ENCODE measurements around the gene INA. TPM values are rescaled to one million over a fixed set of nuclear protein-coding genes. Genes with fewer than 3 reads are reported as not detected.

The INA gene
- total RNA-seq, 4 donors from 2014 or later, result 1.6 to 3.1 (median 2.3) TPM

DNA sequence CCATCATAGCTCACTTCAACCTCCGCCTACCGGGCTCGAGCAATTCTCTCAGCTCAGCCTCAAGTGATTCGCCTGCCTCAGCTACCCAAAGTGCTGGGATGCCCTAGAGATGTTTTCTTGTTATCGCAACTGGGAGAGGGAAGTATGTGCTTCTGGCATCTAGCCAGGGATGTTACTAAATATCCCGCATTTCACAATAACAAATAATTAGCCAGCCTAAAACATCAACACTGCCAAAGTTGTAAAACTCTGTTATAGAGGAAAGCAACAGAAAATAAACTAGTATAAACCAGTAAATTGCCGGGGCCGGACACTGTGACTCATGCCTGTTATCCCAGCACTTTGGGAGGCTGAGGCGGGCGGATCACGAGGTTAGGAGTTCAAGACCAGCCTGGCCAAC is 7.2 kb downstream of the INA start:
- Histone ChIP-seq H3K27ac (replicated peaks in 1 of 4) (no peak overlapping the region), H3K4me1 (no peaks in the 10 kb centered on the region), H3K4me3 (no peak overlapping the region), H3K36me3 (no peaks in the 10 kb centered on the region), H3K9me3 (no peaks in the 10 kb centered on the region), H3K27me3 (peaks cover 0 to 76% (median 13%) of the 10 kb centered on the region in 4 donors)
- intact Hi-C loops (cut with DNase I), result no loop called here
- WGBS, result 80% methylated on average over 11 of the region's 11 CpGs
- TF ChIP-seq POLR2AphosphoS5 (IDR thresholded peaks at IDR 0.05), result no peak
- TF ChIP-seq, protein P1, sequence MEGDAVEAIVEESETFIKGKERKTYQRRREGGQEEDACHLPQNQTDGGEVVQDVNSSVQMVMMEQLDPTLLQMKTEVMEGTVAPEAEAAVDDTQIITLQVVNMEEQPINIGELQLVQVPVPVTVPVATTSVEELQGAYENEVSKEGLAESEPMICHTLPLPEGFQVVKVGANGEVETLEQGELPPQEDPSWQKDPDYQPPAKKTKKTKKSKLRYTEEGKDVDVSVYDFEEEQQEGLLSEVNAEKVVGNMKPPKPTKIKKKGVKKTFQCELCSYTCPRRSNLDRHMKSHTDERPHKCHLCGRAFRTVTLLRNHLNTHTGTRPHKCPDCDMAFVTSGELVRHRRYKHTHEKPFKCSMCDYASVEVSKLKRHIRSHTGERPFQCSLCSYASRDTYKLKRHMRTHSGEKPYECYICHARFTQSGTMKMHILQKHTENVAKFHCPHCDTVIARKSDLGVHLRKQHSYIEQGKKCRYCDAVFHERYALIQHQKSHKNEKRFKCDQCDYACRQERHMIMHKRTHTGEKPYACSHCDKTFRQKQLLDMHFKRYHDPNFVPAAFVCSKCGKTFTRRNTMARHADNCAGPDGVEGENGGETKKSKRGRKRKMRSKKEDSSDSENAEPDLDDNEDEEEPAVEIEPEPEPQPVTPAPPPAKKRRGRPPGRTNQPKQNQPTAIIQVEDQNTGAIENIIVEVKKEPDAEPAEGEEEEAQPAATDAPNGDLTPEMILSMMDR (IDR thresholded peaks at IDR 0.05), result no peak
- no peak for TF ChIP-seq POLR2A (IDR thresholded peaks at IDR 0.05; ENCODE audit: low read depth)
- no peak for TF ChIP-seq EP300 (IDR thresholded peaks at IDR 0.05)
- DNase-seq (ENCODE audit: extremely low spot score), result no peak

DNA sequence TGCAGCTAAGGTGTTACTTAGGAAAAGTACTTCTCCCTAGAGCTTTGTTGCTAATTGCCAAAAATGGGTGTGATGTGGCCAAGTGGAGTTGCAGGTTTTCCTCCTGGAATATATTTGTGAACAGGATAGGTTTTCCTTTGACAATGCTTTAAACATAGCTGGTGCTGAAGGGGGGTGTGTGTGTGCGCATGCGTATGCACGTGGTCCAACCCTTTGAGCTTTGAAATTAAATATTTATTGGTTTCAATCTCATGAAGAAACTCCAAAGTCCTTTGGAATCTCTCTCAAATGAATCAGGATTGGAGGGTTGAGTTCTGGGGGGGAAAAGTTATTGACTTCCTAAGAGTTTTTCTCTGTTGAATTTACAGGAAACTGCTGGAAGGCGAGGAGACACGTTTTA is 11.1 kb downstream of the INA start:
- no peak overlapping the region for H3K27ac ChIP-seq (replicated peaks in 1 of 4)
- H3K9me3 ChIP-seq, result no peaks in the 10 kb centered on the region
- no peak overlapping the region for H3K4me3 ChIP-seq
- intact Hi-C loops (cut with DNase I), result no loop called here
- H3K27me3 ChIP-seq, result peaks cover 0 to 42% (median 0%) of the 10 kb centered on the region in 4 donors
- WGBS, result 83% methylated on average over 5 of the region's 5 CpGs
- H3K4me1 ChIP-seq, result no peaks in the 10 kb centered on the region
- no peak for TF ChIP-seq POLR2A (IDR thresholded peaks at IDR 0.05; ENCODE audit: low read depth)
- TF ChIP-seq EP300 (IDR thresholded peaks at IDR 0.05), result no peak
- TF ChIP-seq POLR2AphosphoS5 (IDR thresholded peaks at IDR 0.05), result no peak
- TF ChIP-seq, protein P1 (IDR thresholded peaks at IDR 0.05), result no peak
- no peaks in the 10 kb centered on the region for H3K36me3 ChIP-seq
- DNase-seq (ENCODE audit: extremely low spot score), result no peak

DNA sequence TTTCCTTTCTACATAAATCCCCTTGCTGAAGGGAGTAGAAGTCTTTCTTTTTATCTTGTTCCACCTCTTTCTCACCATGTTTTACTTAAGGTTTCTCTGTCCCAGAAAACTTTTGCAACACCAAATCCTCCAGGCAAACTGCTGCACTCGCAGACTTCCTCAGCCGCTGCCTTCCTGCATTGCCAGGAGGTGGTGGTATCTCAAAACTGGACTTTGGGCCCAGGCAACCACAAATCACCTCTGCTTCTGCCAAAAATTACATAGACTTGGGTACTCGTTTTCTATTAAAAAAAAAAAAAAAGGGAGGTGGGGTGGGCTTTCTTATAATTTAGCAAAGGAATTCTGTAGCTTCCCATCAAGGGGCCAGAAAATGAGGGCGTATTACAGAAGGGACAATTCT is 14.7 kb downstream of the INA start:
- H3K9me3 ChIP-seq, result no peaks in the 10 kb centered on the region
- 84% methylated on average over 4 of the region's 4 CpGs for WGBS
- H3K36me3 ChIP-seq, result no peaks in the 10 kb centered on the region
- no peak overlapping the region for H3K27ac ChIP-seq (replicated peaks in 1 of 4)
- no peak for DNase-seq (ENCODE audit: extremely low spot score)
- H3K4me3 ChIP-seq, result no peak overlapping the region
- TF ChIP-seq, protein P1 (IDR thresholded peaks at IDR 0.05), result no peak
- no peak for TF ChIP-seq EP300 (IDR thresholded peaks at IDR 0.05)
- no peak for TF ChIP-seq POLR2A (IDR thresholded peaks at IDR 0.05; ENCODE audit: low read depth)
- TF ChIP-seq POLR2AphosphoS5 (IDR thresholded peaks at IDR 0.05), result no peak
- intact Hi-C loops (cut with DNase I), result no loop called here
- H3K27me3 ChIP-seq, result peaks cover 0 to 19% (median 0%) of the 10 kb centered on the region in 4 donors
- H3K4me1 ChIP-seq, result no peaks in the 10 kb centered on the region

DNA sequence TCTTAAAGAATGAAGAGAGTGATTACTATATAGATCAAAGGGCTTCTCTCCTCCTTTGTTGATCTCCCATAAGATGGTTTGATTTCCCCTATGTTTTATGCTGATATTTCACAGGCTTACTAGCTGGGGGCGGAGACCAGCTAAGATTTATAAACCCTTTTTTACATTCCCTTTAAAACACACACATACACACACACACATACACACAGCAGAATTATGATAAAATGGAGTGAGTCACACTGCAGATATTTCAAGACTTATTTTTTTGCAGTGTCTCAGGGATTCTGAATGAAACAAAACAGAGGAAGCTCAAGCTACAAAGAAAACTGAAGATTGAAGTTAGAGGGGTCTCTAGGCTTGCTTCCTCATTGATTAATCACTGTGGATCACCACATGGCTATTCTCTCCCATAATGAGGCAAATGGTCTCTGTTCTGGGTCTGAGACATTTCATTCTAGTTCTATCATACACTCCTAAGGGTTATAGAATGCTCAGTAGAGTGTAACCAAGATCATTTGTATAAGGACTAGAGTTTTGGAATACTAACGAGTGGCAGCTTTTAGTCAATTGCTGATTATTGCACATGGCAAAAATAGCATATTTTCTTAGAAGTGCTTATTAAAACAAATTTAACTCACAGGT is 18.6 kb downstream of the INA start:
- no peak overlapping the region for H3K27ac ChIP-seq (replicated peaks in 1 of 4)
- no peaks in the 10 kb centered on the region for H3K27me3 ChIP-seq
- intact Hi-C loops (cut with DNase I), result no loop called here
- H3K9me3 ChIP-seq, result no peaks in the 10 kb centered on the region
- H3K4me3 ChIP-seq, result no peak overlapping the region
- no peak for DNase-seq (ENCODE audit: extremely low spot score)
- H3K36me3 ChIP-seq, result peaks cover 0 to 4% (median 0%) of the 10 kb centered on the region in 4 donors
- WGBS, result 83% methylated on average over 2 of the region's 2 CpGs
- no peaks in the 10 kb centered on the region for H3K4me1 ChIP-seq
- TF ChIP-seq POLR2A (IDR thresholded peaks at IDR 0.05; ENCODE audit: low read depth) (no peak), EP300 (IDR thresholded peaks at IDR 0.05) (no peak), POLR2AphosphoS5 (IDR thresholded peaks at IDR 0.05) (no peak)
- TF ChIP-seq, protein P1 (IDR thresholded peaks at IDR 0.05), result no peak

DNA sequence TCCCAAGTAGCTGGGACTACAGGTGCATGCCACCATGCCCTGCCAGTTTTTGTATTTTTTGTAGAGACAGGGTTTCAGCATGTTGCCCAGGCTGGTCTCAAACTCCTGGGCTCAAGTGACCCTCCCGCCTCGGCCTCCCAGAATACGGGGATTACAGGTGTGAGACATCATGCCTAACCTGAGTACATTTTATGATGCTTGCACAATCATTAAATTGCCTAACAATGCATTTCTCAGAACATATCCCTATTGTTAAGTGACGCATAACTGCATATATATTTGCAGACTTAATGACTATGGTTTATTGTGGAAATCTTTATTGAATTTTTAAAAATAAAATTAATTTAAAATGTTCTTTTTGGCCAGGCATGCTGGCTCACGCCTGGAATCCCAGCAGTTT is 30.7 kb downstream of the INA start:
- WGBS, result 93% methylated on average over 5 of the region's 5 CpGs
- intact Hi-C loops (cut with DNase I), result no loop called here
- peaks cover 44 to 97% (median 83%) of the 10 kb centered on the region in 4 donors for H3K36me3 ChIP-seq

More for the DNA sequence above, 30.7 kb downstream of the INA start:
- Histone ChIP-seq H3K4me3 (no peak overlapping the region), H3K9me3 (no peaks in the 10 kb centered on the region), H3K27me3 (no peaks in the 10 kb centered on the region), H3K27ac (replicated peaks in 1 of 4) (no peak overlapping the region), H3K4me1 (no peaks in the 10 kb centered on the region)
- no peak for DNase-seq (ENCODE audit: extremely low spot score)
- TF ChIP-seq POLR2A (IDR thresholded peaks at IDR 0.05; ENCODE audit: low read depth) (no peak), POLR2AphosphoS5 (IDR thresholded peaks at IDR 0.05) (no peak)
- TF ChIP-seq, protein P1 (IDR thresholded peaks at IDR 0.05), result no peak

Data from esophagus muscularis mucosa (tissue), 4 donors.